HCT116 (cell line): ENCODE measurements around the gene KRT14. TPM values are rescaled to one million over a fixed set of nuclear protein-coding genes. Genes with fewer than 3 reads are reported as not detected.
A peak's percentile ranks its signal among the peaks of the same experiment; 100 is the strongest.
"Not testable (repeated sequence)": the region's sequence is repeated elsewhere in the genome, so short reads cannot be mapped to it uniquely, and the experiment has no call there.

Experiments
- ATAC-seq: fragments of 200-7000 bp; cut with Tn5 transposase; 2 replicates; pipeline ENCODE4 v1.9.1; 2020; ENCODE audit warnings: mild to moderate bottlenecking, moderate library complexity
- BruUV-seq: library from RNA; stranded (reverse); fragments of 400-500 nt; replicated peaks from 2 replicates; lab custom pipeline; 2021; lab: Mats Ljungman, UMichigan
- CTCF ChIA-PET: fragments of 300-600 bp; sonication (Branson Sonifier 250); formaldehyde crosslinking; loops from one replicate; lab custom pipeline; 2021; ENCODE audit warnings: antibody characterized with exemption; lab: Charles Lee
- POLR2A ChIA-PET: fragments of 300-600, 350-600 bp; sonication (Branson Sonifier 250); formaldehyde crosslinking; loops from one replicate; lab custom pipeline; 2021; ENCODE audit warnings: antibody characterized with exemption; lab: Charles Lee
- RAD21 ChIA-PET, 2 experiments: fragments of 300-600 bp; sonication (Branson Sonifier 250); formaldehyde crosslinking; loops; one replicate each; lab custom pipeline; 2023; ENCODE audit warnings: low total read pairs in 2 of 2; ENCODE audit not compliant: uncharacterized antibody in 2 of 2, unreplicated experiment in 2 of 2, low non-redundant PET in 1 of 2; lab: Charles Lee
- DNase-seq: peaks from one replicate; pipeline ENCODE4 v3.0.0-alpha.2; 2010; ENCODE audit warnings: low read depth, low spot score
- H2AFZ ChIP-seq: fragments of 200-600 bp; shearing (Covaris generic), sonication (generic); 2 replicates; pipeline ENCODE4 v1.6.1; 2017; ENCODE audit warnings: low read depth, mixed run types, mixed read lengths, antibody characterized with exemption, low read length; ENCODE audit not compliant: poor library complexity, severe bottlenecking
- H3K27ac ChIP-seq: 2 replicates; pipeline ENCODE4 v1.5.1; 2012; ENCODE audit warnings: low read depth, low read length
- H3K27me3 ChIP-seq: fragments of 200-600 bp; sonication (generic); 2 replicates; pipeline ENCODE4 v1.6.1; 2016; ENCODE audit warnings: mixed run types, low read length, mixed read lengths; ENCODE audit not compliant: insufficient read depth
- H3K36me3 ChIP-seq, 2 experiments: fragments of 200-500 bp in 1 of 2; fragments of 200-600 bp in 1 of 2; sonication (Bioruptor generic) in 1 of 2; sonication (generic) in 1 of 2; 2 replicates each; pipeline versions ENCODE4 v1.5.1 to v1.6.1; 2014 to 2016; ENCODE audit warnings: low read length in 2 of 2, inconsistent platforms in 1 of 2, mixed read lengths in 1 of 2, mixed run types in 1 of 2; ENCODE audit not compliant: insufficient read depth in 2 of 2, control insufficient read depth in 1 of 2
- H3K4me1 ChIP-seq, 2 experiments: fragments of 200-600 bp in 1 of 2; sonication (generic) in 1 of 2; 2 replicates each; pipeline versions ENCODE4 v1.5.1 to v1.6.1; 2012 to 2017; ENCODE audit warnings: low read length in 2 of 2, inconsistent platforms in 1 of 2, mild to moderate bottlenecking in 1 of 2, mixed read lengths in 1 of 2, mixed run types in 1 of 2, moderate library complexity in 1 of 2; ENCODE audit not compliant: insufficient read depth in 2 of 2, control insufficient read depth in 1 of 2
- H3K4me2 ChIP-seq: fragments of 200-600 bp; sonication (generic); 2 replicates; pipeline ENCODE4 v1.6.1; 2017; ENCODE audit warnings: mixed run types, low read length, mixed read lengths
- H3K4me3 ChIP-seq, 2 experiments: fragments of 200-600 bp in 1 of 2; sonication (generic) in 1 of 2; replicated peaks in 1 of 2; 2 replicates each; pipeline ENCODE4 v1.5.1; 2011 to 2016; ENCODE audit warnings: low read length in 2 of 2, control low read depth in 1 of 2, low read depth in 1 of 2, mild to moderate bottlenecking in 1 of 2, mixed read lengths in 1 of 2, mixed run types in 1 of 2
- H3K79me2 ChIP-seq: fragments of 200-600 bp; sonication (generic); 2 replicates; pipeline ENCODE4 v1.6.1; 2017; ENCODE audit warnings: mild to moderate bottlenecking, mixed run types, low read length, moderate library complexity, mixed read lengths; ENCODE audit not compliant: insufficient read depth
- H3K9ac ChIP-seq: fragments of 200-600 bp; sonication (generic); 2 replicates; pipeline ENCODE4 v1.6.1; 2016; ENCODE audit warnings: low read length, mixed read lengths
- H3K9me2 ChIP-seq: fragments of 200-600 bp; sonication (generic), shearing (Covaris generic); 2 replicates; pipeline ENCODE4 v1.6.1; 2017; ENCODE audit warnings: mixed run types, mild to moderate bottlenecking, moderate library complexity; ENCODE audit not compliant: insufficient read depth
- H3K9me3 ChIP-seq, 2 experiments: fragments of 200-500 bp in 1 of 2; fragments of 200-600 bp in 1 of 2; sonication (Bioruptor generic) in 1 of 2; sonication (generic) in 1 of 2; 2 replicates each; pipeline ENCODE4 v1.6.1; 2014 to 2017; ENCODE audit warnings: low read length in 2 of 2, mixed read lengths in 2 of 2, inconsistent platforms in 1 of 2, low read depth in 1 of 2, mild to moderate bottlenecking in 1 of 2, mixed run types in 1 of 2, moderate library complexity in 1 of 2; ENCODE audit not compliant: control insufficient read depth in 1 of 2, insufficient read depth in 1 of 2
- H4K20me1 ChIP-seq: fragments of 200-600 bp; sonication (generic), shearing (Covaris generic); 2 replicates; pipeline ENCODE4 v1.6.1; 2017; ENCODE audit warnings: mixed run types, mild to moderate bottlenecking, moderate library complexity; ENCODE audit not compliant: insufficient read depth
- ATF3 ChIP-seq: IDR thresholded peaks from 2 replicates; pipeline ENCODE4 v1.6.1; 2012
- CBX3 ChIP-seq: IDR thresholded peaks from 2 replicates; pipeline ENCODE4 v1.6.1; 2012; ENCODE audit warnings: low read depth
- CEBPB ChIP-seq: IDR thresholded peaks from 2 replicates; pipeline ENCODE4 v1.6.1; 2012; ENCODE audit warnings: low read depth
- EGR1 ChIP-seq: IDR thresholded peaks from 2 replicates; pipeline ENCODE4 v1.6.1; 2012; ENCODE audit warnings: low read depth
- ELF1 ChIP-seq: IDR thresholded peaks from 2 replicates; pipeline ENCODE4 v1.6.1; 2012; ENCODE audit warnings: low read depth, borderline replicate concordance
- EZH2phosphoT487 ChIP-seq: fragments of 200-600 bp; IDR thresholded peaks from 2 replicates; pipeline ENCODE4 v1.6.1; 2018; ENCODE audit warnings: antibody characterized with exemption, borderline replicate concordance
- FOSL1 ChIP-seq: IDR thresholded peaks from 2 replicates; pipeline ENCODE4 v1.6.1; 2012; ENCODE audit warnings: low read depth
- JUND ChIP-seq: IDR thresholded peaks from 2 replicates; pipeline ENCODE4 v1.6.1; 2012
- MAX ChIP-seq: IDR thresholded peaks from 2 replicates; pipeline ENCODE4 v1.6.1; 2012
- POLR2A ChIP-seq: IDR thresholded peaks from 2 replicates; pipeline ENCODE4 v1.7.0; 2011; ENCODE audit warnings: borderline replicate concordance; ENCODE audit not compliant: insufficient read depth, insufficient read length; ENCODE audit errors: extremely low read depth
- RAD21 ChIP-seq: IDR thresholded peaks from 2 replicates; pipeline ENCODE4 v1.6.1; 2012; ENCODE audit warnings: low read depth, mild to moderate bottlenecking
- REST ChIP-seq: IDR thresholded peaks from 2 replicates; pipeline ENCODE4 v1.6.1; 2012; ENCODE audit warnings: low read depth
- SP1 ChIP-seq: IDR thresholded peaks from 2 replicates; pipeline ENCODE4 v1.6.1; 2012; ENCODE audit warnings: low read depth
- SRF ChIP-seq: IDR thresholded peaks from 2 replicates; pipeline ENCODE4 v1.6.1; 2012; ENCODE audit warnings: low read depth
- TCF7L2 ChIP-seq: IDR thresholded peaks from 2 replicates; pipeline ENCODE4 v1.7.0; 2011; ENCODE audit warnings: borderline replicate concordance, inconsistent platforms; ENCODE audit not compliant: insufficient read depth, insufficient read length; ENCODE audit errors: extremely low read depth
- YY1 ChIP-seq: IDR thresholded peaks from 2 replicates; pipeline ENCODE4 v1.6.1; 2011; ENCODE audit warnings: low read length, low read depth, moderate library complexity, mild to moderate bottlenecking; ENCODE audit not compliant: insufficient replicate concordance; ENCODE audit errors: extremely low read depth
- ZBTB33 ChIP-seq: IDR thresholded peaks from 2 replicates; pipeline ENCODE4 v1.6.1; 2011; ENCODE audit warnings: mild to moderate bottlenecking, low read length, moderate library complexity; ENCODE audit not compliant: insufficient replicate concordance; ENCODE audit errors: extremely low read depth
- ZFX ChIP-seq: fragments of 450-650 bp; IDR thresholded peaks from 2 replicates; pipeline ENCODE4 v1.6.1; 2017
- ZNF274 ChIP-seq: fragments of 200-500 bp; sonication (Bioruptor generic); IDR thresholded peaks from 2 replicates; pipeline ENCODE4 v1.6.1; 2014; ENCODE audit warnings: mild to moderate bottlenecking, low read depth, low read length, inconsistent platforms
- intact Hi-C: fragments of 100-400 bp; cut with micrococcal nuclease; formaldehyde crosslinking; loops from 2 replicates; pipeline ENCODE4 v1.10.0; 2022
- total RNA-seq: library from RNA; stranded (reverse); gene quantifications from one replicate; pipeline ENCODE4 v1.2.1, GENCODE V29; 2021; ENCODE audit not compliant: unreplicated experiment

Gene KRT14
- total RNA-seq, 1 experiment from 2014 or later: not detected

- DNase-seq: peak; percentile 32
- Histone ChIP-seq H3K4me2 (0 out of 2 replicates have a peak overlapping the region, but pooled peaks have one; percentile 12), H3K4me1 (peaks cover 2 to 28% of the 10 kb centered on the region in 2 experiments), H3K79me2 (no peaks in the 10 kb centered on the region), H3K9me2 (no peaks in the 10 kb centered on the region), H3K4me3 (no peak overlapping the region), H4K20me1 (no peaks in the 10 kb centered on the region), H3K9ac (no peak overlapping the region), H3K27me3 (no peaks in the 10 kb centered on the region), H3K9me3 (no peaks in the 10 kb centered on the region), H3K27ac (no peak overlapping the region), H2AFZ (no peak overlapping the region), H3K36me3 (no peaks in the 10 kb centered on the region)
- POLR2A ChIA-PET: no interaction called here
- no TSS peak for BruUV-seq
- RAD21 ChIA-PET: no interaction called here
- TF ChIP-seq POLR2A (no peak), ELF1 (no peak), SRF (no peak), EGR1 (no peak), FOSL1 (no peak), ZFX (no peak), RAD21 (no peak), REST (no peak), TCF7L2 (no peak), ATF3 (no peak), ZNF274 (no peak), MAX (no peak; the same call in 1 of the 2 replicates), SP1 (no peak), ZBTB33 (no peak), EZH2phosphoT487 (no peak), JUND (no peak), CBX3 (no peak), YY1 (no peak), CEBPB (no peak)
- ATAC-seq: peak; percentile 57; the same call in 1 of the 2 replicates
- intact Hi-C loops: no loop called here
- CTCF ChIA-PET: no interaction called here
These were observed 28.8 kb upstream of the KRT14 start for GRCh38 chr17:41615454-41615853.

GRCh38 chr17:41614767-41615166 lies 28.1 kb upstream of the KRT14 start:
- H3K9ac ChIP-seq, H3K4me2 ChIP-seq, H3K27me3 ChIP-seq, ATAC-seq, RAD21 ChIA-PET, BruUV-seq, H3K4me3 ChIP-seq, H2AFZ ChIP-seq, POLR2A ChIA-PET, H3K27ac ChIP-seq, H3K9me3 ChIP-seq, CTCF ChIA-PET, H3K9me2 ChIP-seq, intact Hi-C loops, DNase-seq, H4K20me1 ChIP-seq, H3K79me2 ChIP-seq, H3K36me3 ChIP-seq: not testable (repeated sequence)
- H3K4me1 ChIP-seq: peaks cover 2 to 28% of the 10 kb centered on the region in 2 experiments
